T-helper 17 cell (primary cell): ENCODE measurements around the gene SLCO6A1. TPM values are rescaled to one million over a fixed set of nuclear protein-coding genes. Genes with fewer than 3 reads are reported as not detected.

Experiments
- ATAC-seq: fragments of 150-1000 bp; cut with Tn5 transposase; 2 replicates; pipeline ENCODE4 v1.10.0; 2021; ENCODE audit warnings: mild to moderate bottlenecking, moderate library complexity
- DNase-seq, 3 donors: peaks; one replicate each; pipeline versions ENCODE4 v3.0.0 to v3.0.0-alpha.2; 2020 to 2021
- H3K9me3 ChIP-seq: one replicate; pipeline ENCODE4 v1.7.0; 2013; ENCODE audit warnings: low read length, mild to moderate bottlenecking; ENCODE audit not compliant: control insufficient read depth, poor library complexity, severe bottlenecking
- H3K27ac Mint-ChIP-seq: one replicate; pipeline ENCODE4 v1.8.0; 2022; ENCODE audit warnings: mild to moderate bottlenecking, moderate library complexity, mixed read lengths
- H3K27me3 Mint-ChIP-seq: one replicate; pipeline ENCODE4 v1.8.0; 2022; ENCODE audit warnings: mixed read lengths
- H3K36me3 Mint-ChIP-seq: one replicate; pipeline ENCODE4 v1.8.0; 2022; ENCODE audit warnings: low read depth, mixed read lengths
- H3K4me1 Mint-ChIP-seq: one replicate; pipeline ENCODE4 v1.8.0; 2022; ENCODE audit warnings: mild to moderate bottlenecking, mixed read lengths
- H3K4me3 Mint-ChIP-seq: one replicate; pipeline ENCODE4 v1.8.0; 2022; ENCODE audit warnings: mild to moderate bottlenecking, moderate library complexity, mixed read lengths
- total RNA-seq, 4 donors: library from RNA in 2 of 4; stranded (reverse) in 2 of 4; gene quantifications; one replicate each; pipeline ENCODE4 v1.2.3 and lab custom pipeline; 2022 to 2026

Gene SLCO6A1
- total RNA-seq, 2 donors from 2014 or later: not detected

- Mint-ChIP-seq H3K4me3 (no peak overlapping the region), H3K27me3 (no peaks in the 10 kb centered on the region), H3K27ac (no peak overlapping the region), H3K36me3 (no peaks in the 10 kb centered on the region), H3K4me1 (no peaks in the 10 kb centered on the region)
- H3K9me3 ChIP-seq: no peaks in the 10 kb centered on the region
- ATAC-seq (no peak), DNase-seq (no peak)
Observed at GRCh38 chr5:102388235-102388634, 110.6 kb downstream of the SLCO6A1 start.

DNA sequence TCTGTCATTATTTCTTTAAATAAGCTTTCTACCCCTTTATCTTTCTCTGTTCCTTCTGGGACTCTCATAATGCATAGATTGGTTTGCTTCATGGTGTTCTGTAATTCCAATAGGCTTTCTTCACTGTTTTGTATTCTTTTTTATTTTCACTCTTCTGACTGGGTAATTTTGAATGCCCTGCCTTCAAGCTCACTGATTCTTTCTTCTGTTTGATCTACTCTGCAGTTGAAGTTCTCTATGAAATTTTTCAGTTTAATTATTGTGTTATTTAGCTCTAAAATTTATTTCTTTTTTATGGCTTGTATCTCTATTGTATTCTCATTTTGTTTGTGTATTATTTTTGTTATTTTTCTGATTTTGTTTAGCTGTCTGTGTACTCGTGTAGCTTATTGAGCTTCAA is 113.4 kb downstream of the SLCO6A1 start:
- DNase-seq: no peak
- Mint-ChIP-seq H3K27me3 (no peaks in the 10 kb centered on the region), H3K27ac (no peak overlapping the region), H3K4me1 (no peaks in the 10 kb centered on the region), H3K4me3 (no peak overlapping the region), H3K36me3 (no peaks in the 10 kb centered on the region)
- ATAC-seq: no peak
- no peaks in the 10 kb centered on the region for H3K9me3 ChIP-seq

DNA sequence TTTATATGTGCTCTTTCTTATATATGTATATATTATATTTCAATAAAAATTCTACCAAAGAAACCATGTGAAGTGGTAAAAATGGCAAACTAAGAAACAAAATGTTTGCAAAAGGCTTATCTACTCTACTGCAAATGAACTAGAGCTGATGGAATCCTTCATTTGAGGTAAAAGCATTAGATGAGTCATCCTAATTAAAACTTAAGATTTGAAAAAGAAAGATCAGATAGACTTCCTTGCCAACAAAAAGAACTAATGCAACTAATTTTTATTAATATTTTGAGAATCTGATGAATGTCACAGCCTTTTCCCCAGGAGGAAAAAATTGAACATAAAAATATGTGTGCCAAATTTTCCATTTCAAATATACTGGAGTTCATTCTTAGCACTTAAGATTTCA is 118.6 kb downstream of the SLCO6A1 start:
- Mint-ChIP-seq H3K27me3 (no peaks in the 10 kb centered on the region), H3K4me3 (no peak overlapping the region), H3K36me3 (no peaks in the 10 kb centered on the region), H3K4me1 (no peaks in the 10 kb centered on the region), H3K27ac (no peak overlapping the region)
- ATAC-seq (no peak), DNase-seq (no peak)
- no peaks in the 10 kb centered on the region for H3K9me3 ChIP-seq

DNA sequence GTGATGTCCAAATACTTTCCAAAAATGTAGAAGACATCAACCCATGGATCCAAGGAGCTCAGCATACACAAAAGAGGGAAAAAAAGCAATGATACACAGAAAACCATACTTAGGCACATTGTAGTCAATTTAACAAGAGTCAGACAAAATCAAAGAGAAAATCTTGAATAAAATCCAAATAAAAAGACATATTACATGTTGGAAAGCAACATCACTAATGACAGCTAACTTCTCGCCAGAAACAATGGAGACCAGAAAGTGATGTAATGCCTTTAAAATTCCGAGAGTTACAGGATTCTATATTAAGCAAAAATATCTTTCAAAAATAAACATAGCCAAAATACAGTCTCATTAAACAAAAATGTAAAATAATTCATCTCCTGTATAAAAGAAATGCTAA is 122.9 kb downstream of the SLCO6A1 start:
- no peaks in the 10 kb centered on the region for H3K4me1 Mint-ChIP-seq
- H3K27ac Mint-ChIP-seq: no peak overlapping the region

GRCh38 chr5:102375272-102375671 is 123.5 kb downstream of the SLCO6A1 start:
- no peaks in the 10 kb centered on the region for H3K4me1 Mint-ChIP-seq
- ATAC-seq (no peak), DNase-seq (no peak)
- no peaks in the 10 kb centered on the region for H3K36me3 Mint-ChIP-seq
- H3K27me3 Mint-ChIP-seq: no peaks in the 10 kb centered on the region
- H3K9me3 ChIP-seq: no peaks in the 10 kb centered on the region
- no peak overlapping the region for H3K4me3 Mint-ChIP-seq
- H3K27ac Mint-ChIP-seq: no peak overlapping the region

More for the DNA sequence above, 122.9 kb downstream of the SLCO6A1 start:
- H3K36me3 Mint-ChIP-seq: no peaks in the 10 kb centered on the region
- DNase-seq: no peak
- no peaks in the 10 kb centered on the region for H3K27me3 Mint-ChIP-seq
- no peak overlapping the region for H3K4me3 Mint-ChIP-seq
- ATAC-seq: no peak
- no peaks in the 10 kb centered on the region for H3K9me3 ChIP-seq

- no peaks in the 10 kb centered on the region for H3K36me3 Mint-ChIP-seq
- DNase-seq: no peak
- no peak overlapping the region for H3K27ac Mint-ChIP-seq
- no peaks in the 10 kb centered on the region for H3K9me3 ChIP-seq
- no peaks in the 10 kb centered on the region for H3K27me3 Mint-ChIP-seq
- no peak for ATAC-seq
- H3K4me3 Mint-ChIP-seq: no peak overlapping the region
- no peaks in the 10 kb centered on the region for H3K4me1 Mint-ChIP-seq
Observed at GRCh38 chr5:102368392-102368791, 130.4 kb downstream of the SLCO6A1 start.

- ATAC-seq (no peak), DNase-seq (no peak)
- no peaks in the 10 kb centered on the region for H3K9me3 ChIP-seq
- H3K4me1 Mint-ChIP-seq: no peaks in the 10 kb centered on the region
- H3K27ac Mint-ChIP-seq: no peak overlapping the region
- H3K27me3 Mint-ChIP-seq: peaks cover 8% of the 10 kb centered on the region
- no peaks in the 10 kb centered on the region for H3K36me3 Mint-ChIP-seq
- no peak overlapping the region for H3K4me3 Mint-ChIP-seq
Observed at GRCh38 chr5:102341681-102342288, 157.0 kb downstream of the SLCO6A1 start.

DNA sequence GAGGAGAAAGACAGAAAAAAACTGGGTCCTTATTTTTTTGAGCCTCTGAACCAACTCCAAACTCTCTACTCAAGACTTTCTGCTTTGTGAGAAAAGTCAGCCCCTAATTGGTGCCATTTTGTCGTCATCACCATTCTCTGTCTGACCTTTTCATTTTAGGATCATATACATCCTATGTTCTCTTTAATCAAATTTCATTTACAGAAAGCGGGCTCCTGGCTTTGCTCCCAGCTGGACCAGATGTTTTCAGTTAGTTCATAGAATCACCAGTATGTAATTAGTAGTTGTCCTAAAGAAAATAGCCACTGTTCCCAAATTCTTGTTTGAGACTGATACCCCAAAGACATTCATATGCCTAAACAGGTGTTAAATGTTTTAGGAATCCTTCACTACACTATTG is 174.1 kb downstream of the SLCO6A1 start:
- no peaks in the 10 kb centered on the region for H3K9me3 ChIP-seq
- ATAC-seq: no peak
- Mint-ChIP-seq H3K27me3 (no peaks in the 10 kb centered on the region), H3K4me3 (no peak overlapping the region), H3K27ac (no peak overlapping the region), H3K36me3 (no peaks in the 10 kb centered on the region), H3K4me1 (no peaks in the 10 kb centered on the region)
- no peak for DNase-seq

Other genes starting within 250 kb of the SLCO6A1 start
- gene SLCO4C1, start 202.7 kb downstream of the SLCO6A1 start, total RNA-seq: under 1 TPM; 0.13 to 0.17 TPM